CD4-positive, alpha-beta T cell treated with Interleukin-6 at 100 ng/mL for 8 hours (primary cell): ENCODE results near the gene TM4SF20.
"Not testable (repeated sequence)": the region's sequence is repeated elsewhere in the genome, so short reads cannot be mapped to it uniquely, and the experiment has no call there.

Experiments used
- DNase-seq: peaks from one replicate; pipeline ENCODE4 v3.0.0-alpha.2; 2020; ENCODE audit warnings: mixed read lengths, low spot score

Gene TM4SF20

DNA sequence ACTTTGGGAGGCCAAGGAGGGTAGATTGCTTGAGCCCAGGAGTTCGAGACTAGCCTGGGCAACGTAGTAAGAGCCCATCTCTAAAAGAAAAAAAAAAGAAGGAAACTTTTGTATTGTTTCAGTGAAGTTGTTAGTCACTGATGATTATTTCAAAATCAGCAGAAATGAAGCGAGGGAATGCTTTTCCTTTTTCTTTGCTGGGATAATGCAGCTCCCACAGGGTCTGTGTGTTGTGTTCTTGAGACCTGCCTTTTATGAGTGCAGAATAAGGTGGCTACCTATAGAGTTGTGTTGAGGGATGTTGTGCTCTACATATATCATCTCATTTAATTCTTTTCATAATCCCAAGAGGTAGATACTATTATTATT lies 11.7 kb downstream of the TM4SF20 start:
- no peak for DNase-seq

DNA sequence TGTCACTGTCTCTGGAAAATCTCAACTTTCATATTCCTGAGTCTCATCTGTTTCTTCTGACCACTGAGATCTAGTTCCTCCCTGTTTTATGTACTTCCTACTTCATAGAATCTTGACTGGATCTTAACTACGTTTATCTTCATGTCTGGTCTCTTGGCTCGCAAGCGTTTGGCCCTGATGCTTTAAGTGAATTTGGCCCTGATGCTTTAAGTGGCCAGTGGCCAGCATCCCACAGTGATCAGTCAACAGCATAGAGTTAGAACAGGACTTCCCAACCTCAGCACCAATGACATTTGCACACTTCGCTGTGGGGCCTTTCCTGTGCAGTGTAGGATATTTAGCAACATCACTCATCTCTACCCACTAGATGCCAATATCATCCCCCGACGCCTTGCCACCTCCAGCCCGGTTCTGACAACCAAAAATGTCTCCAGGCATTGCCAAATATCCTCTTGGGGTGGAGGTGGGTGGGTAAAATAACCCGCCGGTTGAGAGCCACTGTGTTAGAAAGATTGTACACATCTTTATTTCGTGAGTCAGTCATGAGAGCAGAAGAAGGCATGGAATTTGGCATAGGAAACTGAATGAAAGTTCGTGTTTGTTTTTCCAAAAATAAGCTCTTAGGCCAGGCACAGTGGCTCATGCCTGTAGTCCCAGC lies 12.2 kb downstream of the TM4SF20 start:
- DNase-seq: no peak

DNA sequence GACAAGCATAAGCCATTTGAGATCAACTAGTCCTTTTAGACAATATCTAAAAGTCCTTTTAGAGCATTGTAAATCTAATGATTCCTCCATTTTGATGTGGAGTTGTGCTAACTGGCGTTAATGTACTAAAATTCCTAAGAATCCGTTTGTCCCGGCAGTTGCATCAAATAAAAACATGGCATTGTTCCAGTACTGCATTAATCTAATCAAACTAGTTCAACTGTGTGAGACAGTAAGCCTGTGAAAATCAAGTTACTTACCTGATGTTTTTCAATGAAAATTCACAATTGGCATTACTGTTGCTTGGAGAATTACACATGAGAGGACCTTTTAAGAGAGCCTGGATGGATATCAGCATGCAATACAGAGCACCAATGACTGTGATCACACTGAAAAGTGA lies 13.3 kb downstream of the TM4SF20 start:
- DNase-seq: no peak

DNA sequence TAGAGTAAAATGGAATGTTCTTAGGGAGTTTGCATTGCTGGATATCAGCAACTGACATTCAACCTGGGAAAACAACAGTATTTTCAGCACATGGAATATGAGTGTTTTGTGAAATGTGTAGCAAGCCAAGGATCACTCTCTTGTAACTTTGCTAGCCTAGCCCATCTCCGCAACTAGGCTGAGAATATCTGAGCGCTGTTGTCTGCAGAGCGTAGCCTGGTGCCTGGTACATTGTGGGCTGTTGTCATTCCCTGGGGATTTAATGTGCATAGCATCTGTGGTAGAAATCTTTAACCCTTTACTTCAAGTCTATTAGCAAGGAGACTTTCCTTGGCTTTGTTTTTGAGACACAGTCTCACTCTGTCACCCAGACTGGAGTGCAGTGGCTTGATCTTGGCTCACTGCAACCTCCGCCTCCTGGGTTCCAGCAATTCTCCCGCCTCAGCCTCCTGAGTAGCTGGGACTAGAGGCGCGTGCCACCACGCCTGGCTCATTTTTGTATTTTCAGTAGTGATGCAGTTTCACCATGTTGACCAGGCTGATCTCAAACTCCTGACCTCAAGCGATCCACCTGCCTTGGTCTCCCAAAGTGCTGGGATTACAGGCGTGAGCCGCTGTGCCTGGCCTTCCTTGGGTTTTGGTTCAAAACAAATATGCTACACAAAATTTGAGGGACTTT lies 14.4 kb downstream of the TM4SF20 start:
- DNase-seq: not testable (repeated sequence)

DNA sequence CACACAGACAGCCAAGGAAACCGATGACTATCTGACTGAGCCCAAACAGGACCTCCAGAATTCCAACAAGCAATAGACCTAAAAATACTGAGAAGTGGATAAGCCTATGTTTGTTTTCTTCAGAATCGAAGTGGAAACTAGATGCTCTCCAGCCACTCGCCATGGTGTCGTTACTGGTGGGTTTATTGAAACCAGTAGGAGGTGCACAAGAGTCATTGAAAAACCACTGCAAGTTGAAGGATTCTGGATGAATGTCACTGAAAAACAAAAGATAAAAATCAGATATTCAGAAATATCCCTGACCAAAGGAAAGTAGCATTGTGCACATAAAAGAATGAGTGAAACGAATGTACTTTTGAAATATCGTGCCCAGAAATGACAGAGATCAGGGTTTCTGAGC lies 15.3 kb downstream of the TM4SF20 start:
- DNase-seq: no peak

DNA sequence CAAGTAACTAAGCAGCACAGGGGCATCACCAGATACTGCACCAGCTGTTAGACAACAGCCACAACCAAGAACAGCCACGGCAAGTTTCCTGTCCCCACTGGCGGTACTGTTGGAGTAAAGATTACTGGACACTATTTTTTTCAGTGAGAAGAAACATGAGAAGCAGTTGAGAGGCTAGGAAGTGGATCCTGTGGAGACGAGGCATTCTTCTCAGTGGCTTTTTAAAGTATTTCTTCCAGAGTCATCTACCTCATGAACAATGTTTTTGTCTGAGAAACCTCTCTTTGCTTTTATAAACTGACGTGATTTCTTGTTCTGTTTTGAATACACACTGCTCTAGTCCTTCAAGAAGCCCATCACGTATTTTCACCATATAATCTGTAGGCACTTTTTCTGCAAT lies 18.8 kb downstream of the TM4SF20 start:
- DNase-seq: no peak

DNA sequence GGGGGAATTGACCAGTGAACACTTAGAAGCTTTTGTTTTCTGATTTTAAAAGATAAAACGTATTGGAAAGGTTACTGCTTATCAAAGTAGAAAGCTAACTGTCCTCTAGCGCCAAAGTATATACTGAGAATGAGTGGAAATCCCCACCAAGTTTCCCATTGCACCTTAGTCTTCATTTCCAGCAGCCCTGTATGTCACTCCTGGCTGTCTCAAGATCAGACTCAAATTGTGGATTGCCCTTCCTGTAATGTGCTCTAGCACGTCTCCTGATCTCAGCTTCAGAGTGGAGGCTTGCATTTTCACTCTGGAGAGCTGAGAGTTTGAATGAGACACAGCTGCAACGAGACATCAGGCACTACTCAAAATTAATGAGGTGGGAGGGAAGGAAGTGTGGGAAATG lies 27.5 kb downstream of the TM4SF20 start:
- DNase-seq: no peak

DNA sequence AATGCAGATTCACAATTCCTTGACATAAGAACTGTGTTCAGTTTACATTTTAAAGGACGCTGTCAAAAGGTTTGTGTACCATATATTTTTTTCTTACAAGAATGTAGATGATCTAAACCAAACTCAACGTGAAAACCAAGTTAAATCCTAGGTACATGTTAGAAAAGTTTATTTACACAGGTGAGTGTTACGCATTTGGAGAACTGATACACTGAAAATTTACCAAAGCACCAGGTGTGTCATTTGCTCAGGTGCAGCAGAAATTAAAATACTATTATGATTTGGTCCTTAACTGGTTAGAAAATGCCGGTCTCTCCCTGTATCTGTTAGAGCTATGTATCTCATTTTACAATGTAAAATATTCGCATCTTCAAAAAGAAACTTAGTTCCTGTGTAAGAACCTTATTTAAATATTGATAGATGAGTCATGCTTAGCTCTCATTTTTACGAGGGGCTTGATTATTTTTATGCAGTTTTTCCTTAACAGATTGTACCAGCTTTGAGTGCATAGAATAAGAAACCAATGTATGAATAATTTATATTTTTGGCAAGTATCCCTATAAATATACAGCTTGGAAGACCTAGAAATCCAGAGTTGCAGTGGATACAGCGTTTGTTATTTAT lies 29.0 kb downstream of the TM4SF20 start:
- no peak for DNase-seq

DNA sequence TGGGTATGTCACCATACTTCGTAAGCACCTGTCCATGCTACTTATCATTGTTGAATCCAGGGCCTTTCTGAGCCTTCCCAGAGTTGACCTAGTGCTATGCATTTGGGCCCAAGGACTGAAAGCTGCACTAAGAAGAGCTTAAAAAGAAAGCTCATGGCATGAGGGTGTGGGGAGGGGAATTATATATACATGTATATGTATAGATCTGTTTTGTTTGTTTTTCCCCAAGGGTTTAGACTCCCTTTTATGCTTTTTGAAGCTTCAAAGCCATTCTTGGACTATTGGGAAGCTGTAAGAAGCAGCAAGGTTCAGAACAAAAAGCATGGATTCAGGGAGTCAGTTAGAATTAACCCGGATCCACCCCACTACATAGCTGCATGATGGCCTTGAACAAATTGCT lies 30.8 kb downstream of the TM4SF20 start:
- no peak for DNase-seq

DNA sequence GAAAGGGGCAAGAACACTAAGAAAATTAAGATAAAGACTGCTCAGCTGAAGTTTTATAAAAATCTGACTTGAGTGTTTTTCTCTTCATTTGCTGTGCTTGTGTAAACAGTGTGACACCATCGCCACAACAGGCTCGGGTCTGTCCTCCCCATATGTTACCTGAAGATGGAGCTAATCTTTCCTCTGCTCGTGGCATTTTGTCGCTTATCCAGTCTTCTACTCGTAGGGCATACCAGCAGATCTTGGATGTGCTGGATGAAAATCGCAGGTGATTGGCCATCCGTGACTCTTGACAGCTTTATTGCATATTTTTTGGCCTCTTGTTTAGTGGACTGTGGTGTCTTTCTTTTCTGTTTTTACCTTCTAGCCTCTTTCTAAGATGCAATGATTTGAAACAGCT lies 32.0 kb downstream of the TM4SF20 start:
- no peak for DNase-seq

DNA sequence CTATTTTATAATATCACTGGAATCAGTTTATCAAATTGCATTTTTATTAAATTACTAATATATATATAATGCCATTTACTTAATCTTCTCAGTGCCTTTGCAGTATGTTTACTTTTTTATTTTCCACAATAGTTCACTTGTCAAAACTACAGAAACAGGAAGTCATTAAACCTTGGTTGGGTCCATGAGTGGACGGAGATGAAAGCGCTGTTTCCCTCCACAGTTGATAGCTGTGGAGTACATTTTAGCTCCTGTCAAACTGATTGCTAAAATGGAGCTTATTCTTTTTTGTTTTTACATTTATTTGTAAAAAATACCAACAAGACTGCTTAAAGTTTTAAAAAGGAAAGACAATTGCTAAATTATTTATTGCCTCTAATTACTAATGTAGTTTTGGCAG lies 34.9 kb downstream of the TM4SF20 start:
- DNase-seq: no peak

DNA sequence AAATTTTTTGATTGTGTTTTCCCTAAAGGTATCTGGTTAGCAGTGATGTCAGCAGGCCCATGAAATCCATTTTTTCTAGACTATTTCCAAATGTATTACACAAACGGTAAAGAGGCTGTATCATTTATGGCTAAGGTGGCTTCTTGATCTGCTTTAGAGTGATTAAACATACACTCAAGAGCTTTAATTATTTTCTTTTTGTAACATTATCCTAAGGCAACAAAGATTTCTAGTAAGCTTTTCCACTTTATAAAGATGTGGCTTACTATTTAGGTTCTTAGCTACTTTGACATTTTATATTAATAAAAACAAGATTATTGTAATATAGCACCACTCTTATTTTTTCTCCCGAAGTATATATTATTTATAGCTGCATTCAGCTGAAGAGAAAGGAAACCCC lies 37.6 kb downstream of the TM4SF20 start:
- DNase-seq: no peak

DNA sequence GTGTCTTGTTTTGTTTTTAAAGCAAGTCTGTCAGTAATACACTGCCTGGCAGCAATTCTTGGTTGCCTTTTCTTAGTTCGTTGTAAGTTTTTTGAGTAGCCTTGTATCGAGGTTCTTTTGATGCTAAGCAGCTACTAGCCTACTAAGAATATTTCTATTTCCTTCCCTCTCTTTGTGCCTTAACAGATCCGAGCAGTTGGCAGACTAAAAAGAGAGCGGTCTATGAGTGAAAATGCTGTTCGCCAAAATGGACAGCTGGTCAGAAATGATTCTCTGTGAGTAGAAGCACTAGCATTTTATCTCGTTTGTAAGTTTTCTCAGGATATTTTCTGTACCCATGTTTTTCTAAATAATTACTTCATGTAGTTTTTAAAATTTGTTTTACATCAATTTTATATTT lies 39.0 kb downstream of the TM4SF20 start:
- no peak for DNase-seq

DNA sequence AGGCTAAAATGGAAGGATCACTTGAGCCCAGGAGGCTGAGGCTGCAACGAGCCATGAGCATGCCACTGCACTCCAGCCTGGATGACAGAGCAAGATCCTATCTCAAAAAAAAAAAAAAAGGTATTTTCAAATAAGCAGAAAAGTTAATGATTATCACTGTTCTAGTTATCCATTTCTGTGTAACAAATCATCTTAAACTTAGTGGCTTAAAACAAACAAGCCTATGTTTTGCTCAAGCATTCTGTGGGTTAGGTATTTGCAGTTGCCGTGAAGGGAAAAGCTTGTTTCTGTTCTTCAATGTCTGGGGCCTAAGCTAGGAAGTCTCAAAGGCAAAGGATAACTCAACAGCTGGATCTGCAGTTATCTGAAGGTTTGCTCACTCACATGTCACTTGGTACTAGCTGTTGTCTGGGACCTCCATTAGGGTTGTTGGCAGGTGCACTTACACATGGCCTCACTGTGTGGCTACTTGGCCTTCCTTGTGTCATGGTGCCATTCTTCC lies 40.0 kb downstream of the TM4SF20 start:
- DNase-seq: no peak

DNA sequence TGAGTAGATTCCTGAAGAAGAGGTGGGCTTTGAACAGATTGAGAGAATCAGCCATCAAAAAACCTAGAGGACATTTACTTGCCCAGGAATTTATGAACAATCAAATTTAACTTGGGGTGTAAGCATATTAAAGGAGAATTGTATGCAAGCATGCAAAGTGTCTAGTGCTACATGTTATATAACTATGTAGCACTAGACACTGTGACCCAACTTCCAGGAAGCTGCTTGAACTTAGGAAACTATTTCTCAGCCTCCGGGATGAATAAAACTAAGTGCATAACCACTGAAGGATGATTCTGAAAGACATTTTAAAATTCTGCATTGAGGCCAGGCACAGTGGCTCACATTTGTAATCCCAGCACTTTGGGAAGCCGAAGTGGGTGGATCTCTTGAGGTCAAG lies 41.7 kb downstream of the TM4SF20 start:
- no peak for DNase-seq

DNA sequence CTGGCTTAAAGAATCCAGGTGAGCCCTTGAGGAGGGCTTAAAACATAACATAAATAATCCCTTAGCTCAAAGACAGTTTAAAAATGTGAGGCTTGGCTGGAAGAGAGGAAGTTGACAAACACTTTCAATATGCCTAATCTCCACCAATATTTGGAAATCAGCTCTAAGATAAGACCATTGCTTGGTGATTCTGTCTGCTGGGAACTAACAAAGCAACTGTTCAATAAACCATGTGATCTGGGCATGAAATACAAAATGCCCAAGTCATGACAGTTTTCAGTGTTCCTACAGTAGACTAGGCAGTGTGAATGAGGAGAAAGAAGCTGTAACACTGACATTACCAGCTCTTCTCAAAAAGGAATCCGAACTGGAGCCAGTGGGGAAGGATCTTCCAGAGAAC lies 43.4 kb downstream of the TM4SF20 start:
- no peak for DNase-seq

DNA sequence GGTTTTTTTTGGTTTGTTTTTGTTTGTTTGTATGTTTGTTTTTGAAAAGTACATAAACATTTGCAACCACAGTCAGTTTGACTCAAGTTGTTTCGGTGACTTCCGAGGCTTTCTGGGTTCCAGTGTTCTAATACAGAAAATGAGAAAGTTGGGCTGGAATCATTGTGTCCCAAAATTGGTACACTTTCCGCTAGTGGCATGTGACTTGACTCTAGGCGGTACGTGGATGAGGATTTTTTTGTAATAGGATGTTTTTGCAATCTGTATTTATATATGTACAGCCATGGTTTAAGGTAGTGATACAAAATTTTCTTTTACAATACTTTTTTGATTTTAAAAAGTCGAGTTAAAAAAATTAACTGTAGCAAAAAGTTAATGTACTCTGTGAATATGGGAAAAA lies 52.3 kb downstream of the TM4SF20 start:
- DNase-seq: no peak

DNA sequence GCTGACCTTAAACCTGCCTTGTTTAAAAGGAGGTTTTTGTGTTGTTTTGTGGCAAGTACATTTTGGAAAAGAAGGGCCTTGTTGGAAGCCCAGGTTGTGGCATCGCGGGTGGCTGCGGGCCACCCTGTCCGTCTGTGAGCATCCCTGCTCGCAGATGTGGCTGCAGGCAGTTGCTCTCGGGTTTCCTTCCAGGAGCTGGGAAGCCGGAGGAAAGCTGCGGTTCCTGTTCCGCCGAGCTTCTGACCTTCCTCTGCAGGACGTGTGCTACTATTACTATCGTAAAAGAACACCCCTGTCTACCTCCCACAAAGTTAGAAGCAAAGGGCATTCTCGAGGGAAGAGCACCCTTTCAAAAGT lies 53.3 kb downstream of the TM4SF20 start:
- no peak for DNase-seq

DNA sequence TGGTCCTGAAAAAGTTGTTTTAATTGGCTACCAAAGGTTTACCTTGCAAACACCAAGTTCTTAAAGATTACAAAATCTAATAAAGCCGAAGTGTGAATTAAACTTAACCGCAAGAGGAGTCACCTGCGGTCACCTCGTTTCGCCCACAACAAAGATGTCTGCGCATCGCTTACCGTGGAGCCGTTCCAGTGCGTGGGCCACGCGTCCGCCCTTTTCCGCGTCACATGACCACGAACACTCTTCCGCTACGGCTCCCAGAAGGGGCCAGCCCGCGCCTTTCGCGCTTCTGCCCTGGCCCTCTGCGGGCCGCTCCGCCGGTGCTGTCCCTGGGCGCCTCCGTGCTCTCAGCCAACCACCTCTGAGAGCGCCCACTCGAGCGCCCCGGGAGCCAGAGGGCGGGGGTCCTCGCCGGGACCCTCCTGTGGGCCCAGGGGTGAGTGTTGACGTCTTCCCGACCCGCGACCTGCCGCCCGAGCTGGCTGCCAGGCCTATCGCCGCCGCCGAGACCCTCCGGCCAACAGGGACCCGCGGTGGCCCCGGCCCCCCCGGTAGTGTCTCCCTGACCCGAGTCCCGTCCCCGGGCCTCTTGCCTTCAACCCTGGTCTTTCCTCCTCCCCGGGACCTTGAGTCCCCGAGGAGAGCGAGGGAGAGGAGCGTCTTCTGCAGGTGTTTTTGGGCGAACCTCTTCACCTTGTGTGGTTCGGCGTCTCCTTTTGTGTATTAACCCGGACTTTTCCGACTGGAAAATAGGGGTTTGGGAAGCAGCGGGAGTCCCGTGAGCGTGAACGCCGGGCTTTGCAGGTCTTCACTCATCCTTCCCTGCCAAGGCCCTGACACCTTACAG lies 53.9 kb downstream of the TM4SF20 start, which contains the start of gene MFF:
Gene MFF (plus strand): TSS at position 257 of the 844 bp plus-strand sequence. CDS start 5,415 bp downstream, outside the sequence.
- DNase-seq: peak; percentile 91

DNA sequence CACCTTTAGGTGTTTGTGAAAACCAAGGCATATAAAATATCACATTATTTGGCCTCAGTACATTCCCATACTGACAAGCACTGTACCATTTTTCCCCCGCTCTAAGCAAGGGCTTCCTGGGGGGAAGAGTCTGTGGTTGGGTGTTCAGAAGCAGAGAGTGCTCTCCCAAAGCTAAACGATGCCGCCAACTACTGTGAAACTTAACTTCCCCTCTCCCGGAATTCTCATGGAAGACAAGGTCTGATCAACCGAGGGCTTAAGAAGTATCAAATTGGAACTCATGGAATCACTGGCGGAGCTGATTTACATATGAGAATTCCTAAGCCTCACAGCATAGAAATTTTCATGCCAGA lies 54.5 kb downstream of the TM4SF20 start:
- peak; percentile 1 for DNase-seq

DNA sequence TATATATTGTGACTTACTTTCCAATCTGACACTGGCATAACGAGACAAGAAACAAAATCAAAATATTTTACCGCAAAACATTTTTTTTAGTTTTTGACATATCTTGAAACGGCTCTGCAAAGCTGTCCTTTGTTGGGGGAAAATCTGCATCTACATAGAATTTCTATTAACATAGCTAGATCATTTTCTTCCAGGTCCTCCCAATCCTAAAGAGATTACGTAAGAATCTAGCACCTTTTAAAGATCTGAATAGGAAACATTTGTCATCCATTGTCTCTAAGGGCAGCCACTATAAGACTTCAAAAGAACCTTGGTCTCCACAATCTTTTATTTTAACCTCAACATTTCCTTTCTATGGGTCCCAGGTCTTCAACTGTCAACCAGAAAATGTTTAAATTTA lies 55.3 kb downstream of the TM4SF20 start:
- DNase-seq: no peak

DNA sequence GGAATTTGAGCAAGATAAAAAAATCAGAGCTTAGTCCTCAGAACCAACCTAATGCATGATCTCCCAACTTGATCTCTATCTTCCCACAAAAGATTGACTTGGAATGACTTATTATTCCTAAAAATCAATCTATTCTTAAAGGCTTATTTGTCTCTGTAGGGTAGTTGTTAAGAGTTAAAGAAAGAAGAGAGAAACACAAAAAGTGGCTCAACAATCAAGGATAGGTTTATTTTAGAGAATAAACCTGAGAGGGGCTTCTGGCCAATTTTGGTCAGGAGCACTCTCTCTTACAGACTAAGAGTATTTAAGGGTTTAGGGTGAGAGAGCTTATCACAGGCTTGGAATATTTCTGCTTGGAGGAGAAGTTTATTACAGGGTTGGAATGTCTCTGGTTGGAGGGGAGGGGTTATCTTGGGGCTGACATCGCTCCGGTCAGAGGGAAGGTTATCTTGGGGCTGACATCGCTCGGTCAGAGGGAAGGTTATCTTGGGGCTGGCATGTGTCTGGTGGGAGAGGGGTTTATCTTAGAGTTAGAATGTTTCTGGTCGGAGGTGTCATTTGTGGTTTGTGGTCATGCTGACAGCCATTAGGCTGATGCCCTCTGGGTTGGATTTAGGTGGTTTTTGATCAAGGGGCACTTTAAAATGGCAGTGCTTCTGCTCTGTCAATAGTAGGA lies 56.4 kb downstream of the TM4SF20 start:
- no peak for DNase-seq
